DOHH2 (cell line): ENCODE data around the gene ESRRB.

Source experiments
- H3F3A ChIP-seq: fragments of 200-600 bp; sonication (generic), shearing (Covaris generic); 2 replicates; pipeline ENCODE4 v1.6.0; 2016; ENCODE audit warnings: antibody characterized with exemption, mild to moderate bottlenecking; ENCODE audit not compliant: control insufficient read depth, insufficient read depth
- H3K27ac ChIP-seq: fragments of 200-600 bp; sonication (generic); 2 replicates; pipeline ENCODE4 v1.5.1; 2014; ENCODE audit warnings: low read depth, mild to moderate bottlenecking, low read length, moderate library complexity
- H3K27me3 ChIP-seq: fragments of 200-600 bp; sonication (generic); 2 replicates; pipeline ENCODE4 v1.6.1; 2014; ENCODE audit warnings: mild to moderate bottlenecking, low read length, mixed read lengths; ENCODE audit not compliant: control insufficient read depth
- H3K36me3 ChIP-seq: fragments of 200-600 bp; sonication (generic); 2 replicates; pipeline ENCODE4 v1.6.1; 2014; ENCODE audit warnings: mild to moderate bottlenecking, low read length, moderate library complexity, mixed read lengths; ENCODE audit not compliant: control insufficient read depth
- H3K4me1 ChIP-seq: fragments of 200-600 bp; sonication (generic); 2 replicates; pipeline ENCODE4 v1.6.1; 2014; ENCODE audit warnings: mild to moderate bottlenecking, low read length, mixed read lengths; ENCODE audit not compliant: control insufficient read depth
- H3K4me2 ChIP-seq: fragments of 200-600 bp; sonication (generic); 2 replicates; pipeline ENCODE4 v1.6.0; 2014; ENCODE audit warnings: mild to moderate bottlenecking, low read length, moderate library complexity
- H3K4me3 ChIP-seq: fragments of 200-600 bp; sonication (generic); 2 replicates; pipeline ENCODE4 v1.5.1; 2014; ENCODE audit warnings: mild to moderate bottlenecking, low read length, mixed read lengths
- H3K79me2 ChIP-seq: fragments of 200-600 bp; sonication (generic); 2 replicates; pipeline ENCODE4 v1.6.1; 2014; ENCODE audit warnings: mild to moderate bottlenecking, low read length, mixed read lengths; ENCODE audit not compliant: control insufficient read depth
- H3K9me2 ChIP-seq: fragments of 200-600 bp; sonication (generic); replicated peaks from 2 replicates; pipeline ENCODE4 v1.6.1; 2014; ENCODE audit warnings: mild to moderate bottlenecking, low read length, mixed read lengths; ENCODE audit not compliant: control insufficient read depth
- H3K9me3 ChIP-seq: fragments of 200-600 bp; sonication (generic); 2 replicates; pipeline ENCODE4 v1.6.1; 2014; ENCODE audit warnings: antibody characterized with exemption, low read length, mixed read lengths; ENCODE audit not compliant: control insufficient read depth, insufficient read depth
- H4K20me1 ChIP-seq: fragments of 200-600 bp; sonication (generic); 2 replicates; pipeline ENCODE4 v1.6.0; 2014; ENCODE audit warnings: low read depth, mild to moderate bottlenecking, antibody characterized with exemption, low read length, moderate library complexity; ENCODE audit not compliant: control insufficient read depth, insufficient read depth
- CTCF ChIP-seq: fragments of 200-600 bp; sonication (generic); IDR thresholded peaks from one replicate; pipeline ENCODE4 v1.5.1; 2014; ENCODE audit warnings: antibody characterized with exemption, mild to moderate bottlenecking, low read depth, low read length; ENCODE audit not compliant: poor library complexity, severe bottlenecking
- EZH2phosphoT487 ChIP-seq: fragments of 200-600 bp; sonication (generic); IDR thresholded peaks from 2 replicates; pipeline ENCODE4 v1.6.1; 2017; ENCODE audit warnings: borderline replicate concordance, mild to moderate bottlenecking, antibody characterized with exemption, low read length, moderate library complexity, mixed read lengths

The ESRRB gene

DNA sequence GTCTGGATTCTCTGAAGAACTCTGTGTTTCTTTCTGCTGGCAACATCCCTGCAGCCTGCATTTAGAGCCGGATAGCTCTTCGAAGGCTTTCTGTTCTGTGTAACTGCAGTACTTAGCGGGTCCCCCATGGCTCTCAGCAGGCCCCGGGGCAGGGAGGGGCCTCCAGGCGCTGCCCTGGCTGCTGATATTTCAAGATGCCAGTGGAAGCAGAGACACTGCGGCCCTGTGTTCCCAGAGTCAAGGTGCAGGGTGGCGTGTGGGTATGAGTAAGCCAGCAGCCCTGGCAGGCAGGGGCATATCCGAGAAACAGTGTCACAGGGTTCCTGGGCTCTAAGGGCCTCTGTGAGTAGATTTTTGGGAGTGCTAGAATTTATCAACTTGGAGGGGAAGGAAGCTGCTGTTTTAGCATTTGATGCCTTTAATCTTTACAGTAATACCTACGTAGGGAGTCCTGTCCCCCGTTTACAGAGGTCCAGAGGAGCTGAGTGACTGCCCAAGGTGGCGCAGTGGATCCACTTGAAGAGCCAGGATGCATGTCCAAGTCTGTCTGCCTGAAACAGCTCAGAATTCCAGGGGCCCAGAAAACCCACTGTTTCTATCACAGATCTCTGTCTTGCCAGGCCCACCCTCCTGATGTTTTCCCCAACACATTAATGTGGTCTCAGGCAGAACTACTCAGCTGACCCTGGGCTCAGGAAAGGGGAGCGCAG, 16.2 kb downstream of the ESRRB start:
- H3K79me2 ChIP-seq = no peaks in the 10 kb centered on the region
- H3K36me3 ChIP-seq = no peaks in the 10 kb centered on the region
- no peaks in the 10 kb centered on the region for H3K4me1 ChIP-seq
- TF ChIP-seq EZH2phosphoT487 (no peak), CTCF (no peak)
- no peak overlapping the region for H3K4me3 ChIP-seq
- no peaks in the 10 kb centered on the region for H3K9me2 ChIP-seq
- H3K4me2 ChIP-seq = no peak overlapping the region
- H3K9me3 ChIP-seq = no peaks in the 10 kb centered on the region
- no peak overlapping the region for H3K27ac ChIP-seq
- H3K27me3 ChIP-seq = no peaks in the 10 kb centered on the region
- no peaks in the 10 kb centered on the region for H4K20me1 ChIP-seq
- no peaks in the 10 kb centered on the region for H3F3A ChIP-seq

DNA sequence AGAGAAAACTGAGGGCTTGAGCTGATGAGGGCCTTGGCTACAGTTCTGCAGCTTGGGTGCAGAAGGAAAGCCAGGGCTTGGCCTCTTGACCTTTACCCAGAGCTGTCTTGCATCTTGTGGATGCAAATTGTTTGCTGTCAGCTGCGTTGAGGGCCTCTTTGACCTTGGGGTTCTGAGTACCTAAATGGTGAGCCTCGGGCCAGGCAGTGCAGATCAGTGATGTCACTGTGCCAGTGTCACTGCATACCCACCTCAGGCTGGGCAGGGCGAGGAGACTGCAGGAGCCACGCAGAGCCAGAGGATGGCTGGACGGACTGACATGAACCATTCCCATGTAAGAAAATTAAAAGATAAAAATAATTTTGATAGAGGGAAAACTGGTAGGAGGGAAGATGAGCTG, 18.6 kb downstream of the ESRRB start:
- Histone ChIP-seq H3K79me2 (no peaks in the 10 kb centered on the region), H3F3A (no peaks in the 10 kb centered on the region), H3K27me3 (no peaks in the 10 kb centered on the region), H3K27ac (no peak overlapping the region), H3K4me2 (no peak overlapping the region), H3K36me3 (no peaks in the 10 kb centered on the region), H4K20me1 (no peaks in the 10 kb centered on the region), H3K4me3 (no peak overlapping the region), H3K4me1 (no peaks in the 10 kb centered on the region), H3K9me3 (no peaks in the 10 kb centered on the region), H3K9me2 (no peaks in the 10 kb centered on the region)
- TF ChIP-seq CTCF = no peak

- Histone ChIP-seq H3F3A (no peaks in the 10 kb centered on the region), H3K27ac (no peak overlapping the region), H3K36me3 (no peaks in the 10 kb centered on the region), H3K4me1 (no peaks in the 10 kb centered on the region), H3K9me3 (no peaks in the 10 kb centered on the region), H3K4me2 (no peak overlapping the region), H3K4me3 (no peak overlapping the region), H3K27me3 (no peaks in the 10 kb centered on the region), H4K20me1 (no peaks in the 10 kb centered on the region), H3K79me2 (no peaks in the 10 kb centered on the region), H3K9me2 (no peaks in the 10 kb centered on the region)
- TF ChIP-seq CTCF = no peak
These were observed 19.2 kb downstream of the ESRRB start for GRCh38 chr14:76395161-76395560.

- no peaks in the 10 kb centered on the region for H3K36me3 ChIP-seq
- H3K4me2 ChIP-seq = no peak overlapping the region
- H3K9me2 ChIP-seq = no peaks in the 10 kb centered on the region
- H3K79me2 ChIP-seq = no peaks in the 10 kb centered on the region
- H3K9me3 ChIP-seq = no peaks in the 10 kb centered on the region
- H3F3A ChIP-seq = no peaks in the 10 kb centered on the region
- TF ChIP-seq EZH2phosphoT487 = no peak
- no peak overlapping the region for H3K27ac ChIP-seq
- no peaks in the 10 kb centered on the region for H3K4me1 ChIP-seq
- no peak overlapping the region for H3K4me3 ChIP-seq
- H4K20me1 ChIP-seq = no peaks in the 10 kb centered on the region
- no peaks in the 10 kb centered on the region for H3K27me3 ChIP-seq
These were observed 20.8 kb downstream of the ESRRB start for GRCh38 chr14:76396714-76397187.
